H1 (cell line): ENCODE results near the gene SELENOF. TPM values are rescaled to one million over a fixed set of nuclear protein-coding genes. Genes with fewer than 3 reads are reported as not detected.

Experiments used
- CREB1 ChIP-seq: IDR thresholded peaks from 2 replicates; pipeline ENCODE4 v1.6.1; 2012; ENCODE audit warnings: inconsistent platforms
- NANOG ChIP-seq: IDR thresholded peaks from 2 replicates; pipeline ENCODE4 v1.6.1; 2011; ENCODE audit warnings: low read length, low read depth, mild to moderate bottlenecking, inconsistent platforms; ENCODE audit not compliant: insufficient read depth, poor library complexity, severe bottlenecking
- PHF8 ChIP-seq: fragments of 200-600 bp; sonication (generic); conservative IDR thresholded peaks from 2 replicates; pipeline ENCODE4 v1.7.1; 2012; ENCODE audit warnings: low read depth, mild to moderate bottlenecking, inconsistent platforms, low read length, moderate library complexity
- POLR2AphosphoS5 ChIP-seq: IDR thresholded peaks from 2 replicates; pipeline ENCODE4 v1.6.1; 2011; ENCODE audit warnings: low read depth, low read length
- RAD21 ChIP-seq, 2 experiments: IDR thresholded peaks in 1 of 2; conservative IDR thresholded peaks in 1 of 2; 2 replicates each; pipeline ENCODE4 v1.6.1; 2011; ENCODE audit warnings: low read depth in 2 of 2, low read length in 2 of 2, improper control_type of control experiment in 1 of 2, inconsistent platforms in 1 of 2, mild to moderate bottlenecking in 1 of 2, moderate library complexity in 1 of 2
- RNF2 ChIP-seq: fragments of 200-900, 300-1000 bp; sonication (generic); IDR thresholded peaks from 2 replicates; pipeline ENCODE4 v1.7.1; 2016; ENCODE audit warnings: borderline replicate concordance, low read depth, mild to moderate bottlenecking, antibody characterized with exemption, low read length; ENCODE audit not compliant: poor library complexity, severe bottlenecking; ENCODE audit errors: missing control alignments
- SIRT6 ChIP-seq: IDR thresholded peaks from one replicate; pipeline ENCODE4 v1.7.1; 2012; ENCODE audit warnings: low read length, inconsistent platforms
- SIX5 ChIP-seq: IDR thresholded peaks from 2 replicates; pipeline ENCODE4 v1.6.1; 2011; ENCODE audit warnings: mild to moderate bottlenecking, low read depth, low read length
- TBP ChIP-seq: IDR thresholded peaks from 2 replicates; pipeline ENCODE4 v1.6.1; 2011; ENCODE audit warnings: low read depth, low read length, improper control_type of control experiment
- polyA plus RNA-seq, 7 experiments: library from polyadenylated mRNA; depleted of rRNA in 3 of 7; stranded (reverse) in 5 of 7; unstranded in 2 of 7; fragments of >200 nt in 5 of 7; fragments of 200-250 nt in 2 of 7; gene quantifications; 1 replicate in 5 of 7; 2 replicates in 1 of 7; 4 replicates in 1 of 7; pipeline versions ENCODE4 v1.2.1 to v1.2.3, GENCODE V29; 2011 to 2013; ENCODE audit warnings: missing spikeins in 2 of 7, mixed read lengths in 2 of 7
- total RNA-seq: library from RNA; stranded (reverse); fragmentation: NEBNext Ultra II Directional; extraction: Animal tissue kit (Norgen Biotek cat#: 25700); gene quantifications from 2 replicates; pipeline ENCODE4 v1.2.1, GENCODE V29; 2021
- TF ChIP-seq, protein P1 (sequence below): fragments of 300-600 bp; sonication (generic); IDR thresholded peaks from 2 replicates; pipeline ENCODE4 v1.7.1; 2012; ENCODE audit warnings: low read length, moderate library complexity, mild to moderate bottlenecking, inconsistent platforms; ENCODE audit not compliant: insufficient replicate concordance

SELENOF gene
- total and polyA plus RNA-seq, 2 of the 8 experiments (the other 6 are each of a cell fraction or from before 2014, with no cell fraction given), result 70.7 to 163 TPM

DNA sequence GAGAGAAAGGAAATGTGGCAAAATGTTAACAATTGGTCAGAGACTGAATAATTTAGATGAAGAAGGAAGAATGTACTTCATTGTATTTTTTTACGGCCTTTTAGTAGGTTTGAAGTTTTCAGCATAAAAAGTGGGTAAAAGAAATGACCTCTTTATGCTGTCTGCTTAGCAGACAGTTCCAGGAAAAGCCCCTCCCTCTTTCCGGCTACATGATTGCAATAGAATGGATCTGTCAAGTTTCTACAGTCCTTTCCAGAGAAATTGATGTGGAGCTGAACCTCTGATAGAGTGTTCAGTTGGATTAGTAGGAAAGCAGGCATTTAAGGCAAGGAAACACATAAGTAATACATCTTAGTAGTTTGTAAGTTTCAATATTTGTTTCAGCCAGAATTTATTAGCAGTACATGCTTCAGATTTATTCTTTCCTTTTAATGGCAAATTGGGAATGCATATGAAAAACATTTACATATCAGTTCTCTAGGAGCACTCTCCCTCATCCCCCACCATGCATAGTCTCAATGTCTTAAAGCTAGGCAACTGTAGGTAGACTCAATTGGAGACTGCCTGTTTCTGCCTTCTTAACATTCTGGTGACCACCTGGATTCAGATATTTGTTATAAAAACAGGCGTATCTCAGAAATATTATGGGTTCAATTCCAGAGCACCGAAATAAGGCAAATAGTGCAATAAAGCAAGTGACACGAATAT lies 36.9 kb upstream of the SELENOF start (continued):
- TF ChIP-seq, protein P1, sequence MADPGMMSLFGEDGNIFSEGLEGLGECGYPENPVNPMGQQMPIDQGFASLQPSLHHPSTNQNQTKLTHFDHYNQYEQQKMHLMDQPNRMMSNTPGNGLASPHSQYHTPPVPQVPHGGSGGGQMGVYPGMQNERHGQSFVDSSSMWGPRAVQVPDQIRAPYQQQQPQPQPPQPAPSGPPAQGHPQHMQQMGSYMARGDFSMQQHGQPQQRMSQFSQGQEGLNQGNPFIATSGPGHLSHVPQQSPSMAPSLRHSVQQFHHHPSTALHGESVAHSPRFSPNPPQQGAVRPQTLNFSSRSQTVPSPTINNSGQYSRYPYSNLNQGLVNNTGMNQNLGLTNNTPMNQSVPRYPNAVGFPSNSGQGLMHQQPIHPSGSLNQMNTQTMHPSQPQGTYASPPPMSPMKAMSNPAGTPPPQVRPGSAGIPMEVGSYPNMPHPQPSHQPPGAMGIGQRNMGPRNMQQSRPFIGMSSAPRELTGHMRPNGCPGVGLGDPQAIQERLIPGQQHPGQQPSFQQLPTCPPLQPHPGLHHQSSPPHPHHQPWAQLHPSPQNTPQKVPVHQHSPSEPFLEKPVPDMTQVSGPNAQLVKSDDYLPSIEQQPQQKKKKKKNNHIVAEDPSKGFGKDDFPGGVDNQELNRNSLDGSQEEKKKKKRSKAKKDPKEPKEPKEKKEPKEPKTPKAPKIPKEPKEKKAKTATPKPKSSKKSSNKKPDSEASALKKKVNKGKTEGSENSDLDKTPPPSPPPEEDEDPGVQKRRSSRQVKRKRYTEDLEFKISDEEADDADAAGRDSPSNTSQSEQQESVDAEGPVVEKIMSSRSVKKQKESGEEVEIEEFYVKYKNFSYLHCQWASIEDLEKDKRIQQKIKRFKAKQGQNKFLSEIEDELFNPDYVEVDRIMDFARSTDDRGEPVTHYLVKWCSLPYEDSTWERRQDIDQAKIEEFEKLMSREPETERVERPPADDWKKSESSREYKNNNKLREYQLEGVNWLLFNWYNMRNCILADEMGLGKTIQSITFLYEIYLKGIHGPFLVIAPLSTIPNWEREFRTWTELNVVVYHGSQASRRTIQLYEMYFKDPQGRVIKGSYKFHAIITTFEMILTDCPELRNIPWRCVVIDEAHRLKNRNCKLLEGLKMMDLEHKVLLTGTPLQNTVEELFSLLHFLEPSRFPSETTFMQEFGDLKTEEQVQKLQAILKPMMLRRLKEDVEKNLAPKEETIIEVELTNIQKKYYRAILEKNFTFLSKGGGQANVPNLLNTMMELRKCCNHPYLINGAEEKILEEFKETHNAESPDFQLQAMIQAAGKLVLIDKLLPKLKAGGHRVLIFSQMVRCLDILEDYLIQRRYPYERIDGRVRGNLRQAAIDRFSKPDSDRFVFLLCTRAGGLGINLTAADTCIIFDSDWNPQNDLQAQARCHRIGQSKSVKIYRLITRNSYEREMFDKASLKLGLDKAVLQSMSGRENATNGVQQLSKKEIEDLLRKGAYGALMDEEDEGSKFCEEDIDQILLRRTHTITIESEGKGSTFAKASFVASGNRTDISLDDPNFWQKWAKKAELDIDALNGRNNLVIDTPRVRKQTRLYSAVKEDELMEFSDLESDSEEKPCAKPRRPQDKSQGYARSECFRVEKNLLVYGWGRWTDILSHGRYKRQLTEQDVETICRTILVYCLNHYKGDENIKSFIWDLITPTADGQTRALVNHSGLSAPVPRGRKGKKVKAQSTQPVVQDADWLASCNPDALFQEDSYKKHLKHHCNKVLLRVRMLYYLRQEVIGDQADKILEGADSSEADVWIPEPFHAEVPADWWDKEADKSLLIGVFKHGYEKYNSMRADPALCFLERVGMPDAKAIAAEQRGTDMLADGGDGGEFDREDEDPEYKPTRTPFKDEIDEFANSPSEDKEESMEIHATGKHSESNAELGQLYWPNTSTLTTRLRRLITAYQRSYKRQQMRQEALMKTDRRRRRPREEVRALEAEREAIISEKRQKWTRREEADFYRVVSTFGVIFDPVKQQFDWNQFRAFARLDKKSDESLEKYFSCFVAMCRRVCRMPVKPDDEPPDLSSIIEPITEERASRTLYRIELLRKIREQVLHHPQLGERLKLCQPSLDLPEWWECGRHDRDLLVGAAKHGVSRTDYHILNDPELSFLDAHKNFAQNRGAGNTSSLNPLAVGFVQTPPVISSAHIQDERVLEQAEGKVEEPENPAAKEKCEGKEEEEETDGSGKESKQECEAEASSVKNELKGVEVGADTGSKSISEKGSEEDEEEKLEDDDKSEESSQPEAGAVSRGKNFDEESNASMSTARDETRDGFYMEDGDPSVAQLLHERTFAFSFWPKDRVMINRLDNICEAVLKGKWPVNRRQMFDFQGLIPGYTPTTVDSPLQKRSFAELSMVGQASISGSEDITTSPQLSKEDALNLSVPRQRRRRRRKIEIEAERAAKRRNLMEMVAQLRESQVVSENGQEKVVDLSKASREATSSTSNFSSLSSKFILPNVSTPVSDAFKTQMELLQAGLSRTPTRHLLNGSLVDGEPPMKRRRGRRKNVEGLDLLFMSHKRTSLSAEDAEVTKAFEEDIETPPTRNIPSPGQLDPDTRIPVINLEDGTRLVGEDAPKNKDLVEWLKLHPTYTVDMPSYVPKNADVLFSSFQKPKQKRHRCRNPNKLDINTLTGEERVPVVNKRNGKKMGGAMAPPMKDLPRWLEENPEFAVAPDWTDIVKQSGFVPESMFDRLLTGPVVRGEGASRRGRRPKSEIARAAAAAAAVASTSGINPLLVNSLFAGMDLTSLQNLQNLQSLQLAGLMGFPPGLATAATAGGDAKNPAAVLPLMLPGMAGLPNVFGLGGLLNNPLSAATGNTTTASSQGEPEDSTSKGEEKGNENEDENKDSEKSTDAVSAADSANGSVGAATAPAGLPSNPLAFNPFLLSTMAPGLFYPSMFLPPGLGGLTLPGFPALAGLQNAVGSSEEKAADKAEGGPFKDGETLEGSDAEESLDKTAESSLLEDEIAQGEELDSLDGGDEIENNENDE, result no peak
- TF ChIP-seq RNF2, result no peak
- no peak for TF ChIP-seq SIRT6
- TF ChIP-seq TBP, result no peak
- TF ChIP-seq CREB1, result no peak
- no peak for TF ChIP-seq SIX5
- TF ChIP-seq PHF8, result no peak
- TF ChIP-seq POLR2AphosphoS5, result no peak
- TF ChIP-seq RAD21 (IDR thresholded peaks at IDR 0.05 in 1 of 2, conservative IDR thresholded peaks at IDR 0.05 in 1 of 2; ENCODE audit: low read depth in 2 of 2, low read length in 2 of 2), result no peak
- no peak for TF ChIP-seq NANOG
- TF ChIP-seq, all 59 proteins: peak for 0
